GM13977 (cell line): ENCODE data around the gene SLC25A30.

Source experiments
- DNase-seq: peaks from one replicate; pipeline ENCODE4 v3.0.0; 2012; ENCODE audit warnings: low spot score
- in situ Hi-C: fragments of 300-500 bp; cut with MboI; formaldehyde crosslinking; loops from one replicate; pipeline ENCODE4 v1.12.0; 2022; ENCODE audit warnings: low sequenced_read_pairs, low pct_unique_long_range_greater_than_20kb, mixed read lengths, inconsistent platforms; ENCODE audit not compliant: unreplicated experiment
- TF ChIP-seq, protein P1 (sequence below): IDR thresholded peaks from 2 replicates; pipeline ENCODE4 v1.5.1; 2012; ENCODE audit warnings: mild to moderate bottlenecking, control low read depth; ENCODE audit not compliant: insufficient read depth; ENCODE audit errors: extremely low read depth, missing control alignments

Gene SLC25A30

GRCh38 chr13:45367358-45367757 lies 50.8 kb downstream of the SLC25A30 start:
- peak; percentile 88 for DNase-seq
- in situ Hi-C loops, result no loop called here
- TF ChIP-seq, protein P1, sequence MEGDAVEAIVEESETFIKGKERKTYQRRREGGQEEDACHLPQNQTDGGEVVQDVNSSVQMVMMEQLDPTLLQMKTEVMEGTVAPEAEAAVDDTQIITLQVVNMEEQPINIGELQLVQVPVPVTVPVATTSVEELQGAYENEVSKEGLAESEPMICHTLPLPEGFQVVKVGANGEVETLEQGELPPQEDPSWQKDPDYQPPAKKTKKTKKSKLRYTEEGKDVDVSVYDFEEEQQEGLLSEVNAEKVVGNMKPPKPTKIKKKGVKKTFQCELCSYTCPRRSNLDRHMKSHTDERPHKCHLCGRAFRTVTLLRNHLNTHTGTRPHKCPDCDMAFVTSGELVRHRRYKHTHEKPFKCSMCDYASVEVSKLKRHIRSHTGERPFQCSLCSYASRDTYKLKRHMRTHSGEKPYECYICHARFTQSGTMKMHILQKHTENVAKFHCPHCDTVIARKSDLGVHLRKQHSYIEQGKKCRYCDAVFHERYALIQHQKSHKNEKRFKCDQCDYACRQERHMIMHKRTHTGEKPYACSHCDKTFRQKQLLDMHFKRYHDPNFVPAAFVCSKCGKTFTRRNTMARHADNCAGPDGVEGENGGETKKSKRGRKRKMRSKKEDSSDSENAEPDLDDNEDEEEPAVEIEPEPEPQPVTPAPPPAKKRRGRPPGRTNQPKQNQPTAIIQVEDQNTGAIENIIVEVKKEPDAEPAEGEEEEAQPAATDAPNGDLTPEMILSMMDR, result no peak

DNA sequence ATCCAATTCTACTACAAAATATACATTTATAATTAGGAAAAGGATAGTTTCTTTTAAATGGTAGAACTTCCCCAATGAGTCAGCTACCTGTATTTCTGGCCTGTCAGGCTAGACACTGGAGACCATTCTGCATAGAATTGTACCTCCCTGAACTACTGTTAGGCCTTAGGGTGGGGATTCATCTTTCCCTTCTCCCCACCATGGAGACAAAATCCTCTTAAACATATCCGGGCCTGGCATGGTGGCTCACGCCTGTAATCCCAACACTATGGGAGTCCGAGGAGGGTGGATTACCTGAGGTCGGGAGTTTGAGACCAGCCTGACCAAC lies 52.7 kb downstream of the SLC25A30 start:
- in situ Hi-C loops, result no loop called here
- TF ChIP-seq, protein P1, result no peak

GRCh38 chr13:45364876-45365557 lies 53.2 kb downstream of the SLC25A30 start:
- TF ChIP-seq, protein P1, result no peak
- no peak for DNase-seq
- in situ Hi-C loops, result no loop called here

More for the DNA sequence above, 52.7 kb downstream of the SLC25A30 start:
- DNase-seq, result no peak

DNA sequence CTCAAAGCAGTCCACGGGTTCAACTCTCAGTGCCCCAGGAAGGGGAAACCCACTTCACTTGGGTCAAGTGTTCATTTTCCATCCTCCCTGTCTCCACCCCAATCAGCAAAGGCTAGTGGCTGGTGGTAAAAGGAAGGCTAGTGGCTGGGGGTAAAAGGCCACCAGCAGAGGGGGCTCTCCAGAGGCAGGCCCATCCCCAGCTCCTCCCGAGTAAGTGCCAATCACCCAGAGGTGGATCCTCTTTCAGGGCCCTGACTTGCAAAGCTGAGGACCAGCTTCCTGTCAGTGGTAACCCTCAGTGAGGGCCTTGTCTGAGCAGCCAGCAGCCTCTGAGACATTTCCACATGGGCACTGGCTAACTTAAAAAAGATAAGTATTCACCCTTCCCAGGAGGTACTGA lies 55.2 kb downstream of the SLC25A30 start:
- DNase-seq, result no peak
- in situ Hi-C loops, result no loop called here
- TF ChIP-seq, protein P1, result no peak

GRCh38 chr13:45361596-45362206 lies 56.5 kb downstream of the SLC25A30 start:
- TF ChIP-seq, protein P1, result no peak
- in situ Hi-C loops, result no loop called here
- no peak for DNase-seq

- in situ Hi-C loops, result no loop called here
- no peak for DNase-seq
- TF ChIP-seq, protein P1, result no peak
Measured at GRCh38 chr13:45356966-45357672, 61.1 kb downstream of the SLC25A30 start.
